ENCODE data around the gene MACROD2.

Gene MACROD2

GRCh38 chr20:14600527-14600926, 605.2 kb downstream of the MACROD2 start:
- DNase-seq = no peak

GRCh38 chr20:14604143-14604542, 608.8 kb downstream of the MACROD2 start:
- DNase-seq = no peak

- peak; percentile 33 for DNase-seq
Measured at GRCh38 chr20:14609328-14610221, 614.3 kb downstream of the MACROD2 start.

- no peak for DNase-seq
Measured at GRCh38 chr20:14611479-14611878, 616.2 kb downstream of the MACROD2 start.

- DNase-seq = peak; percentile 78
Measured at GRCh38 chr20:14612391-14612790, 617.1 kb downstream of the MACROD2 start.

GRCh38 chr20:14616003-14616402, 620.7 kb downstream of the MACROD2 start:
- no peak for DNase-seq

GRCh38 chr20:14617123-14617522, 621.8 kb downstream of the MACROD2 start:
- peak; percentile 32 for DNase-seq

GRCh38 chr20:14619411-14619810, 624.1 kb downstream of the MACROD2 start:
- no peak for DNase-seq

GRCh38 chr20:14622796-14623195, 627.5 kb downstream of the MACROD2 start:
- DNase-seq = peak; percentile 57

- DNase-seq = no peak
Measured at GRCh38 chr20:14631011-14631410, 635.7 kb downstream of the MACROD2 start.

GRCh38 chr20:14632906-14633305, 637.6 kb downstream of the MACROD2 start:
- DNase-seq = no peak

GRCh38 chr20:14633507-14633906, 638.2 kb downstream of the MACROD2 start:
- peak; percentile 39 for DNase-seq

GRCh38 chr20:14634665-14635064, 639.3 kb downstream of the MACROD2 start:
- DNase-seq = no peak

- DNase-seq = no peak
Measured at GRCh38 chr20:14637441-14637840, 642.1 kb downstream of the MACROD2 start.

GRCh38 chr20:14643146-14643545, 647.8 kb downstream of the MACROD2 start:
- no peak for DNase-seq

GRCh38 chr20:14643556-14643955, 648.2 kb downstream of the MACROD2 start:
- DNase-seq = no peak

GRCh38 chr20:14644306-14645097, 649.2 kb downstream of the MACROD2 start:
- DNase-seq = no peak

- DNase-seq = no peak
Measured at GRCh38 chr20:14647016-14647415, 651.7 kb downstream of the MACROD2 start.

GRCh38 chr20:14649662-14650061, 654.3 kb downstream of the MACROD2 start:
- no peak for DNase-seq

- DNase-seq = no peak
Measured at GRCh38 chr20:14657266-14658005, 662.1 kb downstream of the MACROD2 start.

GRCh38 chr20:14664101-14664500, 668.8 kb downstream of the MACROD2 start:
- no peak for DNase-seq

GRCh38 chr20:14666696-14667095, 671.4 kb downstream of the MACROD2 start:
- DNase-seq = no peak

GRCh38 chr20:14667226-14667625, 671.9 kb downstream of the MACROD2 start:
- DNase-seq = peak; percentile 4

Data from fibroblast of skin of abdomen (primary cell).